HCT116 (cell line): ENCODE results near the gene AP1B1. TPM values are rescaled to one million over a fixed set of nuclear protein-coding genes. Genes with fewer than 3 reads are reported as not detected.

ENCODE experiments used
- ATAC-seq: fragments of 200-7000 bp; cut with Tn5 transposase; 2 replicates; pipeline ENCODE4 v1.9.1; 2020; ENCODE audit warnings: mild to moderate bottlenecking, moderate library complexity
- BruUV-seq: library from RNA; stranded (reverse); fragments of 400-500 nt; replicated peaks from 2 replicates; lab custom pipeline; 2021; lab: Mats Ljungman, UMichigan
- CTCF ChIA-PET: fragments of 300-600 bp; sonication (Branson Sonifier 250); formaldehyde crosslinking; loops from one replicate; lab custom pipeline; 2021; ENCODE audit warnings: antibody characterized with exemption; lab: Charles Lee
- POLR2A ChIA-PET: fragments of 300-600, 350-600 bp; sonication (Branson Sonifier 250); formaldehyde crosslinking; loops from one replicate; lab custom pipeline; 2021; ENCODE audit warnings: antibody characterized with exemption; lab: Charles Lee
- RAD21 ChIA-PET, 2 experiments: fragments of 300-600 bp; sonication (Branson Sonifier 250); formaldehyde crosslinking; loops; one replicate each; lab custom pipeline; 2023; ENCODE audit warnings: low total read pairs in 2 of 2; ENCODE audit not compliant: uncharacterized antibody in 2 of 2, unreplicated experiment in 2 of 2, low non-redundant PET in 1 of 2; lab: Charles Lee
- DNase-seq: peaks from one replicate; pipeline ENCODE4 v3.0.0-alpha.2; 2010; ENCODE audit warnings: low read depth, low spot score
- H2AFZ ChIP-seq: fragments of 200-600 bp; shearing (Covaris generic), sonication (generic); 2 replicates; pipeline ENCODE4 v1.6.1; 2017; ENCODE audit warnings: low read depth, mixed run types, mixed read lengths, antibody characterized with exemption, low read length; ENCODE audit not compliant: poor library complexity, severe bottlenecking
- H3K27ac ChIP-seq: 2 replicates; pipeline ENCODE4 v1.5.1; 2012; ENCODE audit warnings: low read depth, low read length
- H3K27me3 ChIP-seq: fragments of 200-600 bp; sonication (generic); 2 replicates; pipeline ENCODE4 v1.6.1; 2016; ENCODE audit warnings: mixed run types, low read length, mixed read lengths; ENCODE audit not compliant: insufficient read depth
- H3K36me3 ChIP-seq, 2 experiments: fragments of 200-500 bp in 1 of 2; fragments of 200-600 bp in 1 of 2; sonication (Bioruptor generic) in 1 of 2; sonication (generic) in 1 of 2; 2 replicates each; pipeline versions ENCODE4 v1.5.1 to v1.6.1; 2014 to 2016; ENCODE audit warnings: low read length in 2 of 2, inconsistent platforms in 1 of 2, mixed read lengths in 1 of 2, mixed run types in 1 of 2; ENCODE audit not compliant: insufficient read depth in 2 of 2, control insufficient read depth in 1 of 2
- H3K4me1 ChIP-seq, 2 experiments: fragments of 200-600 bp in 1 of 2; sonication (generic) in 1 of 2; 2 replicates each; pipeline versions ENCODE4 v1.5.1 to v1.6.1; 2012 to 2017; ENCODE audit warnings: low read length in 2 of 2, inconsistent platforms in 1 of 2, mild to moderate bottlenecking in 1 of 2, mixed read lengths in 1 of 2, mixed run types in 1 of 2, moderate library complexity in 1 of 2; ENCODE audit not compliant: insufficient read depth in 2 of 2, control insufficient read depth in 1 of 2
- H3K4me2 ChIP-seq: fragments of 200-600 bp; sonication (generic); 2 replicates; pipeline ENCODE4 v1.6.1; 2017; ENCODE audit warnings: mixed run types, low read length, mixed read lengths
- H3K4me3 ChIP-seq, 2 experiments: fragments of 200-600 bp in 1 of 2; sonication (generic) in 1 of 2; replicated peaks in 1 of 2; 2 replicates each; pipeline ENCODE4 v1.5.1; 2011 to 2016; ENCODE audit warnings: low read length in 2 of 2, control low read depth in 1 of 2, low read depth in 1 of 2, mild to moderate bottlenecking in 1 of 2, mixed read lengths in 1 of 2, mixed run types in 1 of 2
- H3K79me2 ChIP-seq: fragments of 200-600 bp; sonication (generic); 2 replicates; pipeline ENCODE4 v1.6.1; 2017; ENCODE audit warnings: mild to moderate bottlenecking, mixed run types, low read length, moderate library complexity, mixed read lengths; ENCODE audit not compliant: insufficient read depth
- H3K9ac ChIP-seq: fragments of 200-600 bp; sonication (generic); 2 replicates; pipeline ENCODE4 v1.6.1; 2016; ENCODE audit warnings: low read length, mixed read lengths
- H3K9me2 ChIP-seq: fragments of 200-600 bp; sonication (generic), shearing (Covaris generic); 2 replicates; pipeline ENCODE4 v1.6.1; 2017; ENCODE audit warnings: mixed run types, mild to moderate bottlenecking, moderate library complexity; ENCODE audit not compliant: insufficient read depth
- H3K9me3 ChIP-seq, 2 experiments: fragments of 200-500 bp in 1 of 2; fragments of 200-600 bp in 1 of 2; sonication (Bioruptor generic) in 1 of 2; sonication (generic) in 1 of 2; 2 replicates each; pipeline ENCODE4 v1.6.1; 2014 to 2017; ENCODE audit warnings: low read length in 2 of 2, mixed read lengths in 2 of 2, inconsistent platforms in 1 of 2, low read depth in 1 of 2, mild to moderate bottlenecking in 1 of 2, mixed run types in 1 of 2, moderate library complexity in 1 of 2; ENCODE audit not compliant: control insufficient read depth in 1 of 2, insufficient read depth in 1 of 2
- H4K20me1 ChIP-seq: fragments of 200-600 bp; sonication (generic), shearing (Covaris generic); 2 replicates; pipeline ENCODE4 v1.6.1; 2017; ENCODE audit warnings: mixed run types, mild to moderate bottlenecking, moderate library complexity; ENCODE audit not compliant: insufficient read depth
- ATF3 ChIP-seq: IDR thresholded peaks from 2 replicates; pipeline ENCODE4 v1.6.1; 2012
- CBX3 ChIP-seq: IDR thresholded peaks from 2 replicates; pipeline ENCODE4 v1.6.1; 2012; ENCODE audit warnings: low read depth
- CEBPB ChIP-seq: IDR thresholded peaks from 2 replicates; pipeline ENCODE4 v1.6.1; 2012; ENCODE audit warnings: low read depth
- CTCF ChIP-seq, 3 experiments: fragments of 200-600 bp in 1 of 3; sonication (generic) in 1 of 3; IDR thresholded peaks in 2 of 3; conservative IDR thresholded peaks in 1 of 3; 2 replicates each; pipeline ENCODE4 v1.5.1; 2012 to 2017; ENCODE audit warnings: low read depth in 2 of 3, low read length in 2 of 3, antibody characterized with exemption in 1 of 3, borderline replicate concordance in 1 of 3, control low read depth in 1 of 3, mild to moderate bottlenecking in 1 of 3, mixed read lengths in 1 of 3, mixed run types in 1 of 3, moderate library complexity in 1 of 3; ENCODE audit not compliant: insufficient read depth in 1 of 3
- EZH2 ChIP-seq: fragments of 200-600 bp; sonication (generic); IDR thresholded peaks from 2 replicates; pipeline ENCODE4 v1.6.1; 2017; ENCODE audit warnings: antibody characterized with exemption, mixed run types
- EZH2phosphoT487 ChIP-seq: fragments of 200-600 bp; IDR thresholded peaks from 2 replicates; pipeline ENCODE4 v1.6.1; 2018; ENCODE audit warnings: antibody characterized with exemption, borderline replicate concordance
- FOSL1 ChIP-seq: IDR thresholded peaks from 2 replicates; pipeline ENCODE4 v1.6.1; 2012; ENCODE audit warnings: low read depth
- MAX ChIP-seq: IDR thresholded peaks from 2 replicates; pipeline ENCODE4 v1.6.1; 2012
- POLR2A ChIP-seq: IDR thresholded peaks from 2 replicates; pipeline ENCODE4 v1.7.0; 2011; ENCODE audit warnings: borderline replicate concordance; ENCODE audit not compliant: insufficient read depth, insufficient read length; ENCODE audit errors: extremely low read depth
- REST ChIP-seq: IDR thresholded peaks from 2 replicates; pipeline ENCODE4 v1.6.1; 2012; ENCODE audit warnings: low read depth
- SIN3A ChIP-seq: IDR thresholded peaks from 2 replicates; pipeline ENCODE4 v1.6.1; 2012; ENCODE audit warnings: low read depth
- SP1 ChIP-seq: IDR thresholded peaks from 2 replicates; pipeline ENCODE4 v1.6.1; 2012; ENCODE audit warnings: low read depth
- SRF ChIP-seq: IDR thresholded peaks from 2 replicates; pipeline ENCODE4 v1.6.1; 2012; ENCODE audit warnings: low read depth
- YY1 ChIP-seq: IDR thresholded peaks from 2 replicates; pipeline ENCODE4 v1.6.1; 2011; ENCODE audit warnings: low read length, low read depth, moderate library complexity, mild to moderate bottlenecking; ENCODE audit not compliant: insufficient replicate concordance; ENCODE audit errors: extremely low read depth
- ZBTB33 ChIP-seq: IDR thresholded peaks from 2 replicates; pipeline ENCODE4 v1.6.1; 2011; ENCODE audit warnings: mild to moderate bottlenecking, low read length, moderate library complexity; ENCODE audit not compliant: insufficient replicate concordance; ENCODE audit errors: extremely low read depth
- ZFX ChIP-seq: fragments of 450-650 bp; IDR thresholded peaks from 2 replicates; pipeline ENCODE4 v1.6.1; 2017
- ZNF274 ChIP-seq: fragments of 200-500 bp; sonication (Bioruptor generic); IDR thresholded peaks from 2 replicates; pipeline ENCODE4 v1.6.1; 2014; ENCODE audit warnings: mild to moderate bottlenecking, low read depth, low read length, inconsistent platforms
- intact Hi-C: fragments of 100-400 bp; cut with micrococcal nuclease; formaldehyde crosslinking; loops from 2 replicates; pipeline ENCODE4 v1.10.0; 2022
- total RNA-seq: library from RNA; stranded (reverse); gene quantifications from one replicate; pipeline ENCODE4 v1.2.1, GENCODE V29; 2021; ENCODE audit not compliant: unreplicated experiment

AP1B1 gene
- total RNA-seq, 1 experiment from 2014 or later, result 60.4 TPM

- no peak for TF ChIP-seq CTCF (IDR thresholded peaks at IDR 0.05 in 2 of 3, conservative IDR thresholded peaks at IDR 0.05 in 1 of 3; ENCODE audit: borderline replicate concordance in 1 of 3, insufficient read depth in 1 of 3, low read depth in 2 of 3, low read length in 2 of 3)
- no peak for TF ChIP-seq POLR2A
- TF ChIP-seq SIN3A, result no peak
- no peak for TF ChIP-seq EZH2phosphoT487
- no peak for TF ChIP-seq SRF
- TF ChIP-seq MAX, result no peak
- no peak for TF ChIP-seq FOSL1
- TF ChIP-seq CBX3, result no peak
- TF ChIP-seq CEBPB, result no peak
Measured at GRCh38 chr22:29284196-29284595, 104.2 kb downstream of the AP1B1 start (continued).

- peaks cover 63% of the 10 kb centered on the region; the same call in 1 of the 2 replicates for H4K20me1 ChIP-seq
- POLR2A ChIA-PET, result no interaction called here
- TF ChIP-seq REST (no peak), SP1 (no peak), EZH2phosphoT487 (no peak), EZH2 (no peak), ATF3 (no peak), SRF (no peak), CBX3 (no peak), ZBTB33 (no peak), ZNF274 (no peak), ZFX (no peak), FOSL1 (no peak), YY1 (no peak)
Measured at GRCh38 chr22:29277927-29278326, 110.4 kb downstream of the AP1B1 start.

More at GRCh38 chr22:29277927-29278326, 110.4 kb downstream of the AP1B1 start:
- CTCF ChIA-PET, result no interaction called here
- intact Hi-C loops, result no loop called here
- DNase-seq, result no peak
- Histone ChIP-seq H3K27ac (no peak overlapping the region), H3K9me3 (no peaks in the 10 kb centered on the region), H3K79me2 (peaks cover 100% of the 10 kb centered on the region), H2AFZ (no peak overlapping the region), H3K9me2 (no peaks in the 10 kb centered on the region), H3K4me3 (no peak overlapping the region), H3K9ac (no peak overlapping the region), H3K27me3 (no peaks in the 10 kb centered on the region), H3K4me2 (no peak overlapping the region), H3K36me3 (peaks cover 73 to 86% of the 10 kb centered on the region in 2 experiments), H3K4me1 (no peaks in the 10 kb centered on the region)
- no TSS peak for BruUV-seq
- no peak for ATAC-seq
- RAD21 ChIA-PET, result no interaction called here
